Fibroblast of skin of left biceps (primary cell): Measurements from ENCODE around the gene PDZD2.
A peak's percentile ranks its signal among the peaks of the same experiment; 100 is the strongest.
"Not testable (repeated sequence)": the region's sequence is repeated elsewhere in the genome, so short reads cannot be mapped to it uniquely, and the experiment has no call there.

ENCODE experiments used
- DNase-seq, 2 experiments: peaks; one replicate each; pipeline ENCODE4 v3.0.0-alpha.2; 2013; ENCODE audit warnings: low read depth in 2 of 2

The PDZD2 gene

GRCh38 chr5:32039601-32040000 lies 400.7 kb downstream of the PDZD2 start:
- DNase-seq, result not testable (repeated sequence)

DNA sequence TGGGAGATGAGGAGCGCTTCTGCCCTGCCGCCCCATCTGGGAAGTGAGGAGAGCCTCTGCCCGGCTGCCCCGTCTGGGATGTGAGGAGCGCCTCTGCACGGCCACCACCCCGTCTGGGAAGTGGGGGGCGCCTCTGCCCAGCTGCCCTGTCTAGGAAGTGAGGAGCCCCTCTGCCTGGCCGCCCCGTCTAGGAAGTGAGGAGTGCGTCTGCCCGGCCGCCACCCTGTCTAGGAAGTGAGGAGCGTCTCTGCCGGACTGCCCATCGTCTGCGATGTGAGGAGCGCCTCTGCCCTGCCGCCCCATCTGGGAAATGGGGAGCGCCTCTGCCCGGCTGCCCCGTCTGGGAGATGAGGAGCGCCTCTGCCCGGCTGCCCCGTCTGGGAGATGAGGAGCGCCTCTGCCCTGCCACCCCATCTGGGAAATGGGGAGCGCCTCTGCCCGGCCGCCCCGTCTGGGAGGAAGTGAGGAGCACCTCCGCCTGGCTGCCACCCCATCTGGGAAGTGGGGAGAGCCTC lies 401.3 kb downstream of the PDZD2 start:
- DNase-seq, result not testable (repeated sequence)

DNA sequence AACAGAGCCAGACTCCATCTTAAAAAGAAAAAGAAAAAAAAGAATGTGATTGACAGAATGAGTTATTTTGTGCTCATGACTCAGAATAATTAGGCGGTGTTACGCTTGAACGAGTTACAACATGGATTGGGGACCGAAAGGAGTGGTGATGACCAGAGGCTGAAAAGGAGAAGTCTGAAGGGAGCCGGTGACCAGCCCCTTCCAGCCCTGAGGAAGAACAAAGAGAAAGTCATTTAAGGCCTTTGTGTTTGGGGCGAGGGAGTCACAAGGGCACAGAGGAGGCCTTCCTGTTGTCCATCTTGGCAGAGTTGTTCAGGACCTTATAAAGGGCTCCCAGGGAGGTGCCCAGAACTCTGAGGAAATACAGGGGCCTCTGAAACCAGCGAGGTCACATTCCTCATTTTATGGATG lies 403.6 kb downstream of the PDZD2 start:
- DNase-seq, result no peak

DNA sequence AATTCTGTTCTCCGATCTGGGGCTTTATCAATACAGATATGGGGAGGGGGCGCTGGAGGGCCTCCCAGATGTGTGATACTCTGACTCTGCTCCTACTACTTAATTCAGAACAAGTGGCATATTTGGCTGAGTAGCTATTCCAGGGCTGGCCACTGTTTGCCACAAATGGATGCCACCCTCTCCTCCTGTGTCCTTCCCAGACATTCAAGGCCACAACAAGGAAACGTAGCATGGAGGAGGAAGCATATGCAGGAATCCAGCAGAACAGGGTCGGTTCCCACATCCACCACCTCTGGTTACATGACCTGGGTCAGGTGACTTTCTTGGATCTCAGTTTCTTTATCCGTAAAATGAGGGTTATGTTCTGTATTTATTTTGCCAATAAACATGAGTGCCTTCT lies 404.2 kb downstream of the PDZD2 start:
- no peak for DNase-seq

GRCh38 chr5:32044434-32044833 lies 405.5 kb downstream of the PDZD2 start:
- DNase-seq, result no peak

DNA sequence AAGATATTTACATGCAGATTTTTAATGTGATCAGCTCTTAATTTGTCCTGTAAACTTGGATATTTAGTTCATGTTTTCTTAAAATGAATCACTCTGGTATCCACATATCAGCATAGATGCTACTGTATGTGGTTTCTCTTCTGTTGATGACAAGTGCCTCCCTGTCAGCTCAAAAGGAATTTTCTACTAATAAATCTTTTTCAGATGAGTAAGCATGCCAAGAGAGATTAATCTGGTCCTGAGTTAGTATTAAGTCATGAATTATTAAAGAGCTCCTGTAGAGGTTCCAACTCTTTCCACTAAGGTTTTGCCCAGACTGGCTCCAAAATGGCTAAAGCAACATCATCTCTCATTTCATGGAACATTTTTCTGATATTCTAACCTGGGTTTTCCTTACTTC lies 406.0 kb downstream of the PDZD2 start:
- DNase-seq, result peak; percentile 56 to 64

DNA sequence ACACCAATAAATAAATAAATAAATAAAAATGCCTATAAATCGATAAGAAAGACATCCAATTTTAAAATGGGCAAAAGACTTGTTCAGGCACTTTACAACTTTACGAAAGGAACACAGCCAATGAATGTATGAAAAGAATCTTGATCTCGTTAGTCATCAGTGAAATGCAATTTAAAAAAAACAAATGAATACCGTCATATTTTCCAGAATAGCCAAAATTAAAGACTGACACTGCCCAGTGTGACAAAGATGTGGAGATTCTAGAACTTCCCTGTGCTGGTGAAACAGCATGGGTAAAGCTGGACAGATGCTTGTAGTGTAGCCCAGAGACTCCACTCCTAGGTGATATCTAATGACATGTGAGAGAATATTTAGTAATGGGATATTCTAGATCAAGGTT lies 408.1 kb downstream of the PDZD2 start:
- DNase-seq, result no peak

DNA sequence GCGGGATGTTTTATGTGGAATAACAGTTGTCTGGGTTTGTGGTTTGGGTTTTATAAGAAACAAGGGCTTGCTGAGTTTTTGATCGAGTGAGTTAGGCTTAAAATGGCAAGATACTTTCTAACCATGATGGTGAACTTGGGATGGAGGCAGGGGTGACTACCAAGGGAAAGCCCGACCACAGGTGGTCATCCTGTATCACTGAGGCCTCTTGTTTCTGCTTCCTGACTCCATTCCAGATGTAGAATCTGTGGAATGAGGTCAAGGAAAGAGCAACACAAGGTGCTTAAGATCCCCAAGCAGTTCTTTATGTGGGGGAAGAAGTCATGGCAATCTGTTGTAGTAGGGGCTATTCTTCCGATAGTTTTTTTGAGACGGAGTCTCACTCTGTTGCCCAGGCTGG lies 412.9 kb downstream of the PDZD2 start:
- DNase-seq, result no peak

- DNase-seq, result no peak
Observed at GRCh38 chr5:32055891-32056866, 417.2 kb downstream of the PDZD2 start.

GRCh38 chr5:32057187-32058096 lies 418.5 kb downstream of the PDZD2 start:
- DNase-seq, result no peak

DNA sequence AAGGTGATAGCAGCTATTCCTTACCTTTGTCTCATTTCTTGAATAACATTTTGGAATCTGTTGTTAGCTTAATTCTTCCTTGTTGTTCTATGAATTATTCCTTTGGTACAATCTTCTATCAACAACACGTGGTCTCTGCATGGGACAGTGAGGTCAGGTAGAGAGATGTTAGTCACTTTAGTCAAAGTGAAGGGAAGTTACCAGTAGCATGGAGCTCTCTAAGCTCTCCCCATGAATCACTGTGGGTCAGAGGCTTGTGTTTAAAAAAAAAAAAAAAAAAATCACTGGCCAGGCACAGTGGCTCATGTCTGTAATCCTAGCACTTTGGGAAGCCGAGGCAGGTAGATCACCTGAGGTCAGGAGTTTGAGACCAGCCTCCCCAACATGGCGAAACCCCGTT lies 419.2 kb downstream of the PDZD2 start:
- no peak for DNase-seq

DNA sequence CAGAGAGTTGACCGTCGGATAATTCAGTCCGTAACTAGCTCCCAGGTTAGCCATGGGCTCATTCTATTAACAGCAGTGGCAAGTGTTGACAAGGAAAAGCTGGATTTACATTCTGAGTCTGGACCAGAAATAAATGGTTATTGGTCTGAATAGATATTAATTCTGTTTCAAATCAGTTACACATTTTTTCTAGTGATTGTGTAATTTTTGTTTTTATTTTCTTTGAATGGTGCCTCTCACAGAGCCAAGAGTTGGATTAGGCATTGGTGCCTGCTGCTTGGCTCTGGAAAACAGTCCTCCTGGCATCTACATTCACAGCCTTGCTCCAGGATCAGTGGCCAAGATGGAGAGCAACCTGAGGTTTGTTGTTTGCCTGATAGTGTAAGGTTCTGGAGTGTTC lies 420.1 kb downstream of the PDZD2 start:
- DNase-seq, result no peak

- DNase-seq, result no peak
Observed at GRCh38 chr5:32059761-32060530, 421.0 kb downstream of the PDZD2 start.

DNA sequence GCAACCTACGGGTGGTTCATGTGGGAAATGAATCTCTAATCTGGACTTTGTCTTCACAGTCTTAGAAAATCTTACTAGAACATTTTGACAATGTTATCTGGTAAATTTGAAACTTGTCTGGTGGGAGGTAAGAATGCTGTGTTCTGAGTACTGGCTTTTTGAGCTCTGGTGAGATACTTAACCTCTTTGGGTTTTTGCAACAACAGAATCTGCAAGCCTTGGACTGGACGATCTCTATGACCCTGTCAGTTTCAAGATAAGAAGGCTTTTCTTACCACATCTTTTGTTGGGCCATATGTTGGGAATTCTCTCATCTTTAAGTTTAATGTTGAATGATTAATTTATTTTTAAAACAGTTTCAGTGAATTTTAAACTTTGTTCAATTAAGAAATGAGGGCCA lies 422.3 kb downstream of the PDZD2 start:
- no peak for DNase-seq

GRCh38 chr5:32066448-32066847 lies 427.5 kb downstream of the PDZD2 start:
- DNase-seq, result no peak

DNA sequence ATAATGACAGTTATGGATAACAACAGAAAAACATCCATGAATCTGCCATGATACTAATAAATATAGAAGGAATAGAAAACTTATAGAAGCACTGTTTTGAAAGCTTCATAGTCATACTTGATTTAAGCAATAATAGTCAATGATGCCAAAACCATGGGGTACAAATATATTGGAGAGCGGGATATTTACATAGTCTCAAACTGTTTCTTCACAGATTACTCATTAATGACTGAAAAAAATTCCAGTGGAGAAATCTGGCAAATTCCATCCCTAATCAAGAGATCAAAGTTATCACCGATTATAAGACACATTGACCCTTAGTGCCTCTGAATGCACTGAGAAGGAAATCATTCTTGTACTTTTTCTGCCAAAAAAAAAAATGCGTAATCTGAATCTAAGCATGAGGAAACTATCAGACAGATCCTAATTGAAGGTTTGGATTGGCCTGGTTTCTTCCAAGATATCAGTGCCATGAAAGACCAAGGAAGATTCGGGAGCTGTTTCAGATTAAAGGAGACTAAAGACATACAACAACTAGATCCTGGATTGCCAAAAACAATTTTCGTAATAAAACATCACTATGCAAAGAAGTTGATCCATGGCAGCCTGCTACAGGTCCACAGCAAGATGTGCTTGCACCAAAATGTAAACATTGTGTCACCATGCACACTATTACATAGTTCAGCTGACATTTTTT lies 429.0 kb downstream of the PDZD2 start:
- no peak for DNase-seq

- DNase-seq, result no peak
Observed at GRCh38 chr5:32068561-32068960, 429.6 kb downstream of the PDZD2 start.

- DNase-seq, result no peak
Observed at GRCh38 chr5:32069396-32069795, 430.5 kb downstream of the PDZD2 start.

GRCh38 chr5:32071351-32071944 lies 432.5 kb downstream of the PDZD2 start:
- no peak for DNase-seq

- no peak for DNase-seq
Observed at GRCh38 chr5:32072054-32072453, 433.1 kb downstream of the PDZD2 start.

GRCh38 chr5:32074401-32074800 lies 435.5 kb downstream of the PDZD2 start:
- no peak for DNase-seq
